IPS-11a (cell line): Measurements from ENCODE around the gene KIF5A.
"Not testable (repeated sequence)": the region's sequence is repeated elsewhere in the genome, so short reads cannot be mapped to it uniquely, and the experiment has no call there.

ENCODE experiments used
- H3K4me3 ChIP-seq: one replicate; pipeline ENCODE4 v1.5.1; 2013; ENCODE audit warnings: low read depth, low read length, control low read depth

The KIF5A gene

DNA sequence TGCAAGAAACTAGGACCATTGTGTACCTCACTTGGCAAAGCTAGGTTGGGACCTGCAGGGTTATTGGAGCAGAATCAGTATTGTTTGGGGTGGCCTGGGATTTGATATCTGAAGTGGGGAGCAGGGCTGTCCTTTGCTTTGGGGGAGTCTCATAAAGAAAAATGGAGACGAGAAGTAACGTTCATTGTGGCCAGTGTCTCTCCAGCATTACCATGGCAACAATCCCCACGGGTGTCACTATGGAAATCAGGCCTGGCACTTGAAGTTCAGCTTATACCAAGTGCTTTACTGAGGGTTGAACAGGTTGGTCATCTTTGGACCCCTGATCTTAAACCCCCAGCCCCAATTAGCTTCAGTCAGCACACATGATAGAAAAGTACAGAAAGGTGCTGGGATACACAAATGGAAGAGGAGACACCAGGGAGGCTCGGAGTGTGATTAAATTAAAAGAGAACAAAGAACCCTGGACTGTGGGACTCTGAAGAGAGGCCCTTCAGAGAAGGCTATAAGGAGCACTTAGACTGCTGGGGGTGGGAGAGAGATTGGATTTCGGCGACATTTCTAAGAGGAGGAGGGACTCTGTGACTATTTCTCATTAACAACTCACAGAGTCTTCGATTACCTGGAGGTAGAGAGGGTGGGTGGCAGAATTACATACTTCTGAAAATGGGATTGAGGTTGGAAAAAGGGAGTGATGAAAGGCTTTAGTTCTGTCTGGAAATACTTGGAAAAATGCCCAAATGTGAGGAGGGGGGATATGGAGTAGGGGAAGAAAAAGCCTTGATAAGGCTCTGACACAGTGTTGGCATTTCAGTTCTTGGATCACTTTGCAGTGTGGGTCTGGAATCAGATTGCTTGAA, 3.7 kb downstream of the KIF5A start:
- H3K4me3 ChIP-seq = no peak overlapping the region

DNA sequence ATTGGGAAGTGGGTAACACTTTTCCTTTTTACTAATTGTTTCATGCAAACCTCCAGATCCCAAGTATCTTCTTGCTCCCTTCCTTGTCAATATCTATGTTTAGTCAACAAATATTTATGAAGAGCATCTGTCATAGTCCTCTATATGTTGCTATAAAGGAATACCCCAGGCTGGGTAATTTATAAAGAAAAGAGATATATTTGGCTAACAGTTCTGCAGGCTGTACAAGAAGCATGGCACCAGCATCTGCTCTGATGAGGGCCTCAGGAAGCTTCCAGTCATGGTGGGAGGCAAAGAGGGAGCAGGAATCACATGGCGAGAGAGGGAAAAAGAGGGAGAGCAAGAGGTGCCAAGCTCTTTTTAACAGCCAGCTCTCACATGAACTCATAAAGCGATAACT, 4.6 kb downstream of the KIF5A start:
- H3K4me3 ChIP-seq = no peak overlapping the region

DNA sequence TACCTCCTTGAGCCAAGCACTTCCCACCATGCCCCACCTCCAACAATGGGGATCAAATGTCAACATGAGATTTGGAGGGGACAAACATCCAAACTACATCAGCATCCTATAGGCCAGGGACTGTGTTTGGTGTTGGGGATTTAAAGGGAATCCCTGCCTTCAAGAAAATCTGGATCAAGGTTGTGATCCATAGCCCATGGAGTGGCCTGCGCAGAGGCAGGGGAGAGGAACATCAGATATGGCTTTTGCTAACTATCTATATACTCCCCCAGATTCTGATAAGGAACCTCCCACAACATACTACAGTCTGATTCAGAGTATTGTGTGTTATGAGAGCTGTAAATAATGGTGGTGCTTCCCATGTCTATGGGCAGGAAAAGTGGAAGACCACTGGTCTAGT, 5.1 kb downstream of the KIF5A start:
- H3K4me3 ChIP-seq = no peak overlapping the region

DNA sequence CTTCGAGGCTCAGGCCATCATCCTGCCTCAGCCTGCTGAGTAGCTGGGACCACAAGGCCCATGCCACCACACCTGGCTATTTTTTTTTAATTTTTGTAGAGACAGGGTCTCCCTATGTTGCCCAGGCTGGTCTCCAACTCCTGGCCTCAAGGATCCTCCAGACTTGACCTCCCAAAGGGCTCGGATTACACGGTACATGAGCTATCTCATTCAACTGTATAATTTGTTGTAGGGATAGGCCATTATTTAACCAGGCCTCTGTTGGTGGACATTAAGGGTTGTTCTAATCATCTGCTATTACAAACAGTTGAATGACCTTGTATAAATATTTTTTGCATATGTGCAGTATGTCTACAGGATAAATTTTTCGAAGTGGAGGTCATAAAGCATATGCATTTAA, 9.0 kb downstream of the KIF5A start:
- H3K4me3 ChIP-seq = no peak overlapping the region

DNA sequence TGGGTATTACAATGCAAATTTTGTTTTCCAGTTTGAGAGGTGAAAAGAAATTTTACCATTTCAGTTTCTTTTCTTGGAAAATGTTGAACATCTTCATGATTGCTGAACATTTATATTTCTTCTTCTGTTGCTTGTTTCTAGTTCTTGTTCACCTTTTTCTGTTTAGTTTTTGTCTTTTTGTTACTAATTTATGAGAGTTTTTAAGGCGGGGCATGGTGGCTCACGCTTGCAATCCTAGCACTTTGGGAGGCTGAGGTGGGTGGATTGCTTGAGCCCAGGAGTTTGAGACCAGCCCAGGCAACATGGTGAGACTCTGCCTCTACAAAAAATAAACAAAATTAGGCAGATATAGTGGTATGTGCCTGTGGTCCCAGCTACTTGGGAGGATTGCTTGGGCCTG, 10.7 kb downstream of the KIF5A start:
- H3K4me3 ChIP-seq = no peak overlapping the region

DNA sequence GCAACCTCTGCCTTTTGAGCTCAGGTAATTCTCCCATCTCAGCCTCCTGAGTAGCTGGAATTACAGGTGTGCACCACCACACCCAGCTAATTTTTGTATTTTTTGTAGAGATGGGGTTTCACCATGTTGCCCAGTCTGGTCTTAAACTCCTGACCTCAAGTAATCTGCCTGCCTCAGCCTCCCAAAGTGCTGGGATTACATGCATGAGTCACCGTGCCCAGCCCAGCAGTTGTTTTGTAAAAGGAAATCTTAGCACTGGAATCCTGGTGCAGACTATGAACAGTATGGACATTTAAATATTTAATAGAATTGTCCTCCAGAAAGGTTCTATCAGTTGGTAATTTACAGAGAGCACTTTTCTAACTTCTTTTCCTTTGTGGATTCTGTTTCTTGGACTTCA, 11.3 kb downstream of the KIF5A start:
- H3K4me3 ChIP-seq = not testable (repeated sequence)

DNA sequence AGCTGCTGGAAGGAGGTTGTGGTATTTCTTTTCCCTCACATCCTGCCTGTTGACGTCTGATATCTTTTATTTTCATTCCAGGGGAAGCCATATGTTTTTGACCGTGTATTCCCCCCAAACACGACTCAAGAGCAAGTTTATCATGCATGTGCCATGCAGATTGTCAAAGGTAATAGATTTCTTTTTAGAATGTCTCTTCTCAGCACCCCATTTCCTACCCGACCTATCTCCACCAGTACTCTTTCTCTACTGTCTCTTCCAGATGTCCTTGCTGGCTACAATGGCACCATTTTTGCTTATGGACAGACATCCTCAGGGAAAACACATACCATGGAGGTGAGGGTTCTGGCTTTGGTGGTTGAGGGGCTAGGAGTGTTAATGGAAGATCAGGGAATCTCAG, 13.5 kb downstream of the KIF5A start:
- H3K4me3 ChIP-seq = no peak overlapping the region

DNA sequence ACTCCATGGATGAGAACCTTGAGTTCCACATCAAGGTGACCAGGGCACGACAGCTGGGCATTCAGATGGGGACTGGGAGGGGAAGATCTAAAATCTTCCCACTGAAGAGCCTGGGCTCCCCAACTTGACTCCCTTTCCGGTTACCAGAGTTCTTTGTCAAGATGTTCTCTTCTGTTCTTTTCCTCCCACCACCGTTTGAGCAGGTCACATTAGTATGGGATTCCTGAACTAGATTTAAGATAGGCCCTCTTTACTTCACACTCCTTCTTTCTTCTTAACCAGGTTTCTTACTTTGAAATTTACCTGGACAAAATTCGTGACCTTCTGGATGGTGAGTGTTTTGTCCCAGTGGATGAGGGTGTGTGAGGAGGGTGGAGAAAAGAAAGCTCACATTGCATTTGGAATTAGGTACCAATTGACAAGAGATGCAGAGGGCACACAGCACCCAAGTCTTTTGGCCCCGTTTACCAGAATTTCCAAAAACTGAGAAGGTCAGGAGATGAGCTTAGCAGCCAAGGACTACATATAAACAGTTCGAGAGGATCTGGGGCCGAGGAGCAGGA, 14.4 kb downstream of the KIF5A start:
- H3K4me3 ChIP-seq = no peak overlapping the region

DNA sequence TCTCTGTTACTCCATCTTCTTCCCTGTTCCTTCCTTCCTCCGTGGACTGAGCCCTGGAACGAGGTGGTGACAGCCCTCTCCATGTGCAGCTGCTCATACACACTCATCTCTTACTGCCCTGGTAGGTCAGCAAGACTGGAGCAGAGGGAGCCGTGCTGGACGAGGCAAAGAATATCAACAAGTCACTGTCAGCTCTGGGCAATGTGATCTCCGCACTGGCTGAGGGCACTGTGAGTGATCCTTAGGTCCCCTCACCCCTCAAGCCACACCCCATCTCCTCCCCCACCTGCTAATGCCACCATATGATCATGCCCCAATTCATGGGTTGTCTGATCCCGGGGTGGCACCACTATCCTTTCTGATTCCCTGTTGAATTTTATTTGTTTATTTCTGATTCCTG, 19.0 kb downstream of the KIF5A start:
- H3K4me3 ChIP-seq = no peak overlapping the region

DNA sequence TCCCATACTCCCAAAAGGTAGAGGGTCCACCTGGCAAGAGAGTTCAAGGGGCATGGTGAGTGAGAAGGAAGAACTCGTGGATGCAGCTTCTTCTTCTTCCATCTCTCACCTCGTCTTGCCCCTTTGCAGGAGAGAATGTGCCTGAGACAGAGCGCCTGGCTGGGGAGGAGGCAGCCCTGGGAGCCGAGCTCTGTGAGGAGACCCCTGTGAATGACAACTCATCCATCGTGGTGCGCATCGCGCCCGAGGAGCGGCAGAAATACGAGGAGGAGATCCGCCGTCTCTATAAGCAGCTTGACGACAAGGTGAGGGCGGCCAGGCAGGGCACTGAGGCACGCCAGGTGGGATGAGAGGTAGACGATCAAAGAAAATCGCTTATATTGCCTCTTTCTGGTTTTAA, 20.0 kb downstream of the KIF5A start:
- H3K4me3 ChIP-seq = no peak overlapping the region

DNA sequence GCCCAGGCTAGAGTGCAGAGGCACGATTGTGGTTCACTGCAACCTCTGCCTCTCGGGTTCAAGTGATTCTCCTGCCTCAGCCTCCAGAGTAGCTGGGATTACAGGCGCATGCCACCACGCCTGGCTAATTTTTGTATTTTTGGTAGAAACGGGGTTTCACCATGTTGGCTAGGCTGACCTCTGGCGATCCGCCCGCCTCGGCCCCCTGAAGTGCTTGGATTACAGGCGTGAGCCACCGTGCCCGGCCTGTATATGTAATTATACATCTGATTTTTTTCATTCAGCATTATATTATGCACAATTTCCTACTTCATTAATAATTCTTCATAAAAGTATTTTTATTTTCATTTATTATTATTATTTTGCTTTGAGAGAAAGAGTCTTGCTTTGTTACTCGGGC, 20.6 kb downstream of the KIF5A start:
- not testable (repeated sequence) for H3K4me3 ChIP-seq

DNA sequence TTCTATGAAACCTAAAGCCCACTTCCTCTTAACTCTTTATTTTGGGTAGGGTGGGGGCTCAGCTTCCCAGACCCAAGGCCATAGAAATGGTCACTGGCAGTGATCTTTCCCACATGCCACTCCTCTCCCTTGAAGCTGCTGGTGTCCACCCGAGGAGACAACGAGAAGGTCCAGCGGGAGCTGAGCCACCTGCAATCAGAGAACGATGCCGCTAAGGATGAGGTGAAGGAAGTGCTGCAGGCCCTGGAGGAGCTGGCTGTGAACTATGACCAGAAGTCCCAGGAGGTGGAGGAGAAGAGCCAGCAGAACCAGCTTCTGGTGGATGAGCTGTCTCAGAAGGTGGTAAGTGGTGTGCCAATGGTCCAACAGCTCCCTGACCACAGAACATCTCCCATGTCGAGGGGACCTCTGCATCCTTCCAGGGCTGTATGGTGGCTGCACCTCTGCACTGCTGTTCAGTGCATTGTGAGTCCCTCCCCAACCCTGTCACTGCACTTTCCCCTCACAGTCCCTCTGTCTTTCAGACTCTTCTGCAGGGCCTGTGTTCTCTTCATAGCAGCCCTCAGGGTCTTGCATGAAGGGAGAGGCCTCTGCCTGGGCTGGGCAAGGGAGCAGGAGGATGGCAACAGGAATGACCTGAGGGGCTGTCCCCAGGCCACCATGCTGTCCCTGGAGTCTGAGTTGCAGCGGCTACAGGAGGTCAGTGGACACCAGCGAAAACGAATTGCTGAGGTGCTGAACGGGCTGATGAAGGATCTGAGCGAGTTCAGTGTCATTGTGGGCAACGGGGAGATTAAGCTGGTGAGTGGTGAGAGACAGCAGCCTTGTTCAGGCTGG, 22.3 kb downstream of the KIF5A start:
- H3K4me3 ChIP-seq = no peak overlapping the region

DNA sequence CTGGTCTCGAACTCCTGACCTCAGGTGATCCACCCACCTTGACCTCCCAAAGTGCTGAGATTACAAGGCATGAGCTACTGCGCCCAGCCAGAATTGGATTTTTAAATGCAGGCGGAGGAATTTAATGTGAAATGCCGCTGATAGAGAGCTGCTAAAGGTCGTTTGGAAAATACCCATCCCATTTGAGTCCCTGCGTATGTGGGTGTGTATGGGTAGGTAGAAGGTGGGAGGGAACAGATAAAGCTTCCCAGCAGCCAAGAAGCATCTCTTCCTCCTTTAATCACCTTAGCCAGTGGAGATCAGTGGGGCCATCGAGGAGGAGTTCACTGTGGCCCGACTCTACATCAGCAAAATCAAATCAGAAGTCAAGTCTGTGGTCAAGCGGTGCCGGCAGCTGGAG, 25.0 kb downstream of the KIF5A start:
- H3K4me3 ChIP-seq = no peak overlapping the region

DNA sequence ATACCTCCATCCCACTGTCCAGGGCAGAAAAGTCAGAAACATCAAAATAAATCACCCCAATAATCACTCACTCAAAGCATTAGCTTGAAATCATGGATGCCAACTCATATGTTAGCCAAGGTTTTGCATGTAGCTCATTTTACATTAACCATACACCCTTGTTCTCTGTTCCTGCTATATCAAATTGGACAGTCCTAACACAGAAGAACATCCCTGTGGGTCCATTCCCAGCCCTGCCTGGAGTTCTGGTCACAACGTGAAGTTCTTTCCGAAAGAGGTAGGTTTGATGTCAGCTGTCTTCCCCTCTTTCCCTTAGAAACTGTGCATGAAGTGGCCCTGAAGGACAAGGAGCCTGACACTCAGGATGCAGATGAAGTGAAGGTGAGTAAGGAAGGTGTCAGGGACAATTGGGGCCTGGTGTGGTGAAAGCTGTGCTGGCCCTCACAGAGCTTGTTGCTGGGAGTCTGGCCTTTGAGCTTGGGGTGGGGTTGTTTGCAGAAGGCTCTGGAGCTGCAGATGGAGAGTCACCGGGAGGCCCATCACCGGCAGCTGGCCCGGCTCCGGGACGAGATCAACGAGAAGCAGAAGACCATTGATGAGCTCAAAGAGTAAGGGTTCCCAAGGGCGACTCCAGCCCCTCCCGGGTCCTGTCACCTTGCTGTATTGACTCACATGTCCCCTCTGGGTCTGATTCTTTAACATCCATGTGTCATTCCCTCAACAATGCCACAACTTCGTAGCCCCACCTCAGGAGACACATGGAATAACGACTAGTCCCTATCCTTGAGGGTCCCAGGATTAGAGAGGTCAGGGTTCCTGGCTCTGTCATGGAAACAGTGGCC, 26.1 kb downstream of the KIF5A start:
- no peak overlapping the region for H3K4me3 ChIP-seq

DNA sequence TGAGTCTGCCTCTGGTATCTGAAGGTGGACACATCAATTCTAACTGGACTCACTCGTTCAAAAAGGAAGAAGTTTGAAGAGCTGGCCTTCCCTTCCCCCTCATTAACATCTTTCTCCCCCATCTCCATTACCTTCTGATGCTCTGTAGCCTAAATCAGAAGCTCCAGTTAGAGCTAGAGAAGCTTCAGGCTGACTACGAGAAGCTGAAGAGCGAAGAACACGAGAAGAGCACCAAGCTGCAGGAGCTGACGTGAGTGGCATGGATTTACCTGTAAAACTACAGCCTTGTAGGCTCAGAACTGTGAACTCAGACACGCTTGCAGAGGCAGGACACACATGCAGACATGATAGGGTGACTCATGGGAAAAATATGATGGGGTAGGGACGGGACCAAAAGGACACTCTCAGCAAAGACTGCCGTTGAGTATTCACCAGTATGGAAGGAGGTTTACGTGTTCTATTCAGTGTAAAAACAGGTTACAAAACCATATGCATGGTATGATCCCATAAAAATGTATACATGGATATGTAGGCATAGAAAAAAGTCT, 26.8 kb downstream of the KIF5A start:
- no peak overlapping the region for H3K4me3 ChIP-seq

DNA sequence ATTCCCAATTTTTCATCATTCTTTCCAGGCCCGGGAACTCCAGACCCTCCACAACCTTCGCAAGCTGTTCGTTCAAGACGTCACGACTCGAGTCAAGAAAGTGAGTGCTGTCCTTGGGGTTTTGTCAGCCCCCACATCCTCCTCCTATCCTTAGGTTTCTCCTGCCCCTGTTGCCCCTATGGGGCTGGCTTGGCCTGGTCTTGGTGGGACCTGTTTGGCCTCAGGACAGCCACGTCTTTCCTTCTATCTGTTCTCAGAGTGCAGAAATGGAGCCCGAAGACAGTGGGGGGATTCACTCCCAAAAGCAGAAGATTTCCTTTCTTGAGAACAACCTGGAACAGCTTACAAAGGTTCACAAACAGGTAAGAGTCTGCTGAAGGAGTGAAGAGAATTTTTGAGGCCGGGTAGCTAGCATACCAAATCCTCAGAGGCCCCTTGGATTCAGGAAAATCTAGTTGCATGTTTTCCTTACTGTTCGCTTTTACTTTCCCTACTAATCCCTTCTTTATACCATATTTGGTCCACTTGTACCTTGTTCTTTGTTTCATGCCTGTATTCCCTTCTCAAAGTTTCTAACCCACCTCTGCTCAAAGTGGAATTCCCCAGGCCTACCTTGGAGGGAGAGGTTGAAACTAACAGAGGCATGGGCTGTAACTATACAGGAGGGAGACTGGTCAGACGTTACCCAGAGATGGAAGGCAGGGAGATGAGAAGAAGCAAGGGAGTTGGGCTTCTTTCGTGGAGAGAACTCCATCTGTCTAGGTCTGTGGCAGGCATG, 28.3 kb downstream of the KIF5A start:
- no peak overlapping the region for H3K4me3 ChIP-seq

DNA sequence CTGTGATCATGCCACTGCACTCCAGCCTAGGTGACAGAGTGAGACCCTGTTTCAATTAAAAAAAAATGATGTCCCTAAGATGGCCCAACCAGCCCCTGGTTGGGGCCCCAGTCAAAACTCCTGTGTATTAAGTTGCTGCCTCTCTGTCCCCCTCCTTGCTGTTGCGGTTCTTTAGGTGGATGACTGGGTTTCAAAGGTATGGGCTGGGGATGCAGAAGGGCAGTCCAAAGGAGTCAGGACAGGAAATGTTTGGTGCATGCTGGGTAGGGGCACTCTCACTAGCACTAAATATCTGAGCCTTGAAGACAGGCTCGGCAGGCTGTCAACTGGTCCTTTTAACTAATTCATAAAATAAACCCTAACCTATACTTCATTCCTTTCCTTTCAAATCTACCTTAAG, 29.2 kb downstream of the KIF5A start:
- H3K4me3 ChIP-seq = no peak overlapping the region

DNA sequence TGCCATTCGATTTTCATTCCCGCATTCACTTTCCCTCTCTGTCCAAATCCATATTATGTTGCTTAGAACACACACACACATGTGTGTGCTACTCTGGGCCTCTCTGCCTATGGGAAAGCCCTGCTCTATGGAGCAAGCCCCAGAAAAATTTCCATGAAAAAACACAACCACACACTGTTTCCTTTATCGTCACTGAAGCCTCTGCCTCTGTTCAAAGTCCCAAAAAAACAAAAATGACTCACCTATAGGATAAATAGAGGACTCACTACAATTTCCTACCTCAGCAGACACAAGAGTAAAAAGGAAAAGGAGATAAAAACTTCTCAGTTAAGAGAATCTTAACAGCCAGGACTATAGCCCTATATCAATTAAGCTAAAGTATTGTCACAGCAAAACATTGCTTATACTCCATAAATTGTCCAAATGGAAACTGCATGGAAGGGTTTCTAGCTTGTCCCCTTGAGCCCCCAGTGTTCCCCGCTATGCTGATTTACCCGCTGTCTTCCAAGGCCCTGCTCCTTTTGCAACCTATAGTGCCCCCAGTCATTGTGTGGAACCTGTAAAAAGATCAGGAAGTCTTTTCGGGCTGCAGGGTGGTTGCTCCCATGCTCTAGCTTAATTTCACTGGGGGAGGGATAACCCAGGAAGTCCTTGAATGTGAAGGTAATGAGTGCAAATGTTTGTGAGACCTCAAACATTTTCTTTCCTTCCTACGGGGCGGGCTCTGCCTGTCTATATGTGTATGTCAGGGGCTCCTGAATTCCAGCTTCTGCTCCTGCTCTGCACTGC, 30.0 kb downstream of the KIF5A start:
- H3K4me3 ChIP-seq = no peak overlapping the region

DNA sequence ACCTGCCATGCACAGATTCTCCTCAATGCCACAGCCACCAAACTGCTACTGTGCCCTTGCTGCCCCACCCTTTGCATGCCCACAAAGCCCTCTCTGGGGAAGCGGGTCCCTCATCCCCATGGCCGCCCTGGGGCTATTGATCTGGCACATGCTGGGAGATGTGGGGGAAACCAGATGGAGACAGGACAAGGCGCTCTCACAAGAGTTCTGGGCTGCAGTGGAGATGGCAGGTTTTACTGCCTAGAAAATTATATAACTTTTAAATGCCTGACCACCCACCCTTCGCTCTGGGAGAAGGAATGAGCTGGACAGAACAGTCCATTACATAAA, 30.6 kb downstream of the KIF5A start:
- no peak overlapping the region for H3K4me3 ChIP-seq
